Adrenal gland (tissue), 5 donors: ENCODE results near the gene PTCHD1.

Source experiments
- CTCF ChIP-seq, 6 experiments: fragments of 450-650 bp in 4 of 6; fragments of 200-600 bp in 2 of 6; sonication (generic) in 1 of 6; IDR thresholded peaks; 1 replicate in 5 of 6; 2 replicates in 1 of 6; pipeline versions ENCODE4 v1.5.1 to v1.8.0; 2016 to 2021; ENCODE audit warnings: antibody characterized with exemption in 6 of 6, mild to moderate bottlenecking in 2 of 6, moderate library complexity in 1 of 6
- POLR2A ChIP-seq, 2 donors: fragments of 450-650 bp; IDR thresholded peaks; one replicate each; pipeline ENCODE4 v1.6.1; 2017; ENCODE audit warnings: antibody characterized with exemption in 2 of 2, mild to moderate bottlenecking in 2 of 2, moderate library complexity in 1 of 2
- donor health status: DM: no; HTN: no; CAD: no.

- TF ChIP-seq CTCF (IDR thresholded peaks at IDR 0.05) = no peak
- TF ChIP-seq POLR2A (IDR thresholded peaks at IDR 0.05) = no peak
These were observed 668 bp upstream of the PTCHD1 start for GRCh38 chrX:23333842-23334520.
